ENCODE data around the gene LMO1. TPM values are rescaled to one million over a fixed set of nuclear protein-coding genes. Genes with fewer than 3 reads are reported as not detected.

Gene LMO1
- total and polyA plus RNA-seq, 2 of the 13 experiments (the other 11 are each of a cell fraction or from before 2014, with no cell fraction given), result not detected

- TF ChIP-seq ZBTB40 (IDR thresholded peaks at IDR 0.05) (no peak), ZBTB40 (CRISPR knock-in tag; IDR thresholded peaks at IDR 0.05) (no peak)
Measured at GRCh38 chr11:8217926-8218325, 45.8 kb downstream of the LMO1 start (continued).

GRCh38 chr11:8217136-8217535 is 46.5 kb downstream of the LMO1 start:
- POLR2A ChIA-PET, result no interaction called here
- 14% methylated on average over 4 of the region's 4 CpGs for WGBS (ENCODE audit: low lambda C conversion rate)
- no peak for TF ChIP-seq RFX3 (CRISPR knock-in tag; IDR thresholded peaks at IDR 0.05)
- TF ChIP-seq ZNF878 (CRISPR knock-in tag; IDR thresholded peaks at IDR 0.05), result no peak
- no peak for TF ChIP-seq ZNF281 (CRISPR knock-in tag; IDR thresholded peaks at IDR 0.05; ENCODE audit: borderline replicate concordance)
- no peak for TF ChIP-seq GFI1 (CRISPR knock-in tag; IDR thresholded peaks at IDR 0.05; ENCODE audit: borderline replicate concordance)
- no peak for TF ChIP-seq SCMH1 (CRISPR knock-in tag; IDR thresholded peaks at IDR 0.05; ENCODE audit: borderline replicate concordance)
- no peak for TF ChIP-seq ZNF160 (CRISPR knock-in tag; IDR thresholded peaks at IDR 0.05)
- TF ChIP-seq ATF7 (IDR thresholded peaks at IDR 0.05), result no peak
- no peak for TF ChIP-seq ATF7 (CRISPR knock-in tag; IDR thresholded peaks at IDR 0.05)
- TF ChIP-seq ZNF484 (CRISPR knock-in tag; IDR thresholded peaks at IDR 0.05; ENCODE audit: borderline replicate concordance, low read depth), result no peak

More at GRCh38 chr11:8217136-8217535, 46.5 kb downstream of the LMO1 start:
- no peak overlapping the region for H2AFZ ChIP-seq (ENCODE audit: low read length)
- H3K4me3 ChIP-seq (replicated peaks in 1 of 3; ENCODE audit: insufficient read depth in 1 of 3, low read depth in 2 of 3, low read length in 3 of 3), result no peak overlapping the region
- H4K20me1 ChIP-seq (ENCODE audit: insufficient read depth, low read length), result no peaks in the 10 kb centered on the region; the same call in 1 of the 2 replicates
- no peak overlapping the region for H3K9ac ChIP-seq (ENCODE audit: insufficient read depth, low read depth, low read length)
- no peak for DNase-seq (ENCODE audit: low spot score)
- intact Hi-C loops (cut with micrococcal nuclease; ENCODE audit: unreplicated experiment), result no loop called here
- ATAC-seq, result no peak
- H3K27ac ChIP-seq (ENCODE audit: extremely low read length, insufficient read depth, low read length), result no peak overlapping the region
- H3K4me1 ChIP-seq (ENCODE audit: insufficient read depth, low read length), result no peaks in the 10 kb centered on the region
- no peak for FAIRE-seq
- no peaks in the 10 kb centered on the region for H3K36me3 ChIP-seq (replicated peaks in 1 of 2; ENCODE audit: control insufficient read depth in 1 of 2, insufficient read depth in 2 of 2, low read length in 2 of 2)
- in situ Hi-C loops (cut with HindIII; ENCODE audit: extremely low pct_ligation_motif_present, low pct_unique_long_range_greater_than_20kb), result no loop called here
- H3K4me2 ChIP-seq (ENCODE audit: low read depth, low read length), result no peak overlapping the region
- H3K27me3 ChIP-seq (ENCODE audit: control insufficient read depth in 1 of 2, insufficient read depth in 2 of 2, low read length in 2 of 2), result peaks cover 0 to 29% of the 10 kb centered on the region in 2 experiments; a peak in 2 of 5 replicates
- CTCF ChIA-PET (ENCODE audit: low intra/inter-chr PET ratio, low total read pairs), result no interaction called here
- no TSS peak for BruUV-seq (replicated peaks)
- no peaks in the 10 kb centered on the region for H3K9me3 ChIP-seq (ENCODE audit: low read length)
- no peaks in the 10 kb centered on the region for H3K79me2 ChIP-seq (ENCODE audit: insufficient read depth, low read length)

Measured in HepG2 (cell line).